Psoas muscle (tissue), 8 donors: ENCODE results near the gene VENTX. TPM values are rescaled to one million over a fixed set of nuclear protein-coding genes. Genes with fewer than 3 reads are reported as not detected.

Source experiments
- ATAC-seq, 4 donors: fragments of 200-7000 bp; cut with Tn5 transposase; one replicate each; pipeline ENCODE4 v1.9.1; 2020; ENCODE audit warnings: moderate library complexity in 3 of 4, mild to moderate bottlenecking in 2 of 4
- DNase-seq, 2 donors: peaks; one replicate each; pipeline ENCODE4 v3.0.0-alpha.2; 2020
- H3K27ac ChIP-seq: fragments of 200-600 bp; one replicate; pipeline ENCODE4 v1.8.0; 2022
- H3K27me3 ChIP-seq, 3 donors: fragments of 200-600 bp in 1 of 3; one replicate each; pipeline versions ENCODE4 v1.6.1 to v1.8.0; 2013 to 2022; ENCODE audit warnings: low read length in 2 of 3, mild to moderate bottlenecking in 2 of 3, moderate library complexity in 1 of 3; ENCODE audit not compliant: insufficient read depth in 3 of 3
- H3K36me3 ChIP-seq, 2 donors: fragments of 200-600 bp in 1 of 2; one replicate each; pipeline versions ENCODE4 v1.6.1 to v1.8.0; 2013 to 2022; ENCODE audit warnings: low read depth in 1 of 2, mild to moderate bottlenecking in 1 of 2, moderate library complexity in 1 of 2; ENCODE audit not compliant: insufficient read depth in 1 of 2
- H3K4me1 ChIP-seq: fragments of 200-600 bp; one replicate; pipeline ENCODE4 v1.8.0; 2022
- H3K4me3 ChIP-seq: fragments of 200-600 bp; one replicate; pipeline ENCODE4 v1.8.0; 2022; ENCODE audit warnings: mild to moderate bottlenecking
- H3K9me3 ChIP-seq: fragments of 200-600 bp; one replicate; pipeline ENCODE4 v1.8.0; 2022
- WGBS, 3 donors: extraction: QIAGEN DNeasy Blood & Tissue Kit; methylation state at CpG; one replicate each; pipeline versions ENCODE4 v1.1.6 to v1.1.7; 2013; 5-methylcytosine and 5-hydroxymethylcytosine counted together
- intact Hi-C, 2 donors: fragments of 100-400 bp; cut with DNase I; formaldehyde crosslinking; loops; one replicate each; pipeline versions ENCODE4 v1.11.0 to v1.14.2; 2022
- polyA plus RNA-seq, 3 donors: library from polyadenylated mRNA; stranded (reverse); fragments of 200-250 nt; gene quantifications; one replicate each; pipeline ENCODE4 v1.2.3, GENCODE V29; 2013
- total RNA-seq, 4 donors: library from RNA; stranded (reverse); fragmentation: NEBNext Ultra II Directional in 2 of 4; extraction: Animal tissue kit (Norgen Biotek cat#: 25700) in 2 of 4; gene quantifications; one replicate each; pipeline versions ENCODE4 v1.2.1 to v1.2.4, GENCODE V29; 2021 to 2023
- TF ChIP-seq, protein P1 (sequence below): fragments of 200-600 bp; IDR thresholded peaks from one replicate; pipeline ENCODE4 v1.8.0; 2022; ENCODE audit warnings: antibody characterized with exemption
- donor health status: healthy with polysubstance abuse.
- donor health status: DM: no; HTN: no; CAD: no; lungs with moderate emphysema.
- donor health status: Bipolar disorder and iron deficiency.
- donor health status: healthy.
- donor health status: DM: yes; HTN: yes; CAD: no.
- donor health status: DM: no; HTN: no; CAD: no.
- donor health status: DM: no; HTN: no; CAD: no.
- donor health status: DM: yes; HTN: yes; CAD: no.

VENTX gene
- total and polyA plus RNA-seq, 7 donors, result 0.03 to 0.34 (median 0.24) TPM

DNA sequence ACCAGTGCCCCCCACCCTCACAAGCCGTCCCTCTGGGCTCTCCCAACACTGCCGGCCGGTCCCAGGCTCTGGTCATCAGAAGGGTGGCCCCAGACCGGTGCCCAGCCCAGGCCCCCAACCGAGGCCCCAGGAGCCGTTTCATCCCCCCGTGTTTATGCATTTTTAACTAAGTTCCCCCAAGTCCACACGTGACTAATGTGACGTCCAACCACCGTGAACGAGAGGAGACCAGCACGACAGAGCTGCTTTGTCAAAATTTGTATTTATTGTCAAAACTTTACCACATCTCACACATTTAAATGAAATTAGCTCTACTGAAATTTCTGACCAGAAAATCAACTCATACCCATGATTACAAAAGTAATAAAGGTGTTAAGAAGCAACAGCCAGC, 8.6 kb downstream of the VENTX start:
- Histone ChIP-seq H3K27me3 (peaks cover 0 to 81% (median 33%) of the 10 kb centered on the region in 3 donors), H3K36me3 (no peaks in the 10 kb centered on the region), H3K27ac (no peak overlapping the region), H3K9me3 (no peaks in the 10 kb centered on the region), H3K4me1 (no peaks in the 10 kb centered on the region), H3K4me3 (no peak overlapping the region)
- 37 to 51% (median 39%) methylated on average over 12 of the region's 12 CpGs for WGBS, 3 donors
- intact Hi-C loops, result no loop called here
- DNase-seq (no peak), ATAC-seq (no peak)
- TF ChIP-seq, protein P1, sequence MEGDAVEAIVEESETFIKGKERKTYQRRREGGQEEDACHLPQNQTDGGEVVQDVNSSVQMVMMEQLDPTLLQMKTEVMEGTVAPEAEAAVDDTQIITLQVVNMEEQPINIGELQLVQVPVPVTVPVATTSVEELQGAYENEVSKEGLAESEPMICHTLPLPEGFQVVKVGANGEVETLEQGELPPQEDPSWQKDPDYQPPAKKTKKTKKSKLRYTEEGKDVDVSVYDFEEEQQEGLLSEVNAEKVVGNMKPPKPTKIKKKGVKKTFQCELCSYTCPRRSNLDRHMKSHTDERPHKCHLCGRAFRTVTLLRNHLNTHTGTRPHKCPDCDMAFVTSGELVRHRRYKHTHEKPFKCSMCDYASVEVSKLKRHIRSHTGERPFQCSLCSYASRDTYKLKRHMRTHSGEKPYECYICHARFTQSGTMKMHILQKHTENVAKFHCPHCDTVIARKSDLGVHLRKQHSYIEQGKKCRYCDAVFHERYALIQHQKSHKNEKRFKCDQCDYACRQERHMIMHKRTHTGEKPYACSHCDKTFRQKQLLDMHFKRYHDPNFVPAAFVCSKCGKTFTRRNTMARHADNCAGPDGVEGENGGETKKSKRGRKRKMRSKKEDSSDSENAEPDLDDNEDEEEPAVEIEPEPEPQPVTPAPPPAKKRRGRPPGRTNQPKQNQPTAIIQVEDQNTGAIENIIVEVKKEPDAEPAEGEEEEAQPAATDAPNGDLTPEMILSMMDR, result no peak

DNA sequence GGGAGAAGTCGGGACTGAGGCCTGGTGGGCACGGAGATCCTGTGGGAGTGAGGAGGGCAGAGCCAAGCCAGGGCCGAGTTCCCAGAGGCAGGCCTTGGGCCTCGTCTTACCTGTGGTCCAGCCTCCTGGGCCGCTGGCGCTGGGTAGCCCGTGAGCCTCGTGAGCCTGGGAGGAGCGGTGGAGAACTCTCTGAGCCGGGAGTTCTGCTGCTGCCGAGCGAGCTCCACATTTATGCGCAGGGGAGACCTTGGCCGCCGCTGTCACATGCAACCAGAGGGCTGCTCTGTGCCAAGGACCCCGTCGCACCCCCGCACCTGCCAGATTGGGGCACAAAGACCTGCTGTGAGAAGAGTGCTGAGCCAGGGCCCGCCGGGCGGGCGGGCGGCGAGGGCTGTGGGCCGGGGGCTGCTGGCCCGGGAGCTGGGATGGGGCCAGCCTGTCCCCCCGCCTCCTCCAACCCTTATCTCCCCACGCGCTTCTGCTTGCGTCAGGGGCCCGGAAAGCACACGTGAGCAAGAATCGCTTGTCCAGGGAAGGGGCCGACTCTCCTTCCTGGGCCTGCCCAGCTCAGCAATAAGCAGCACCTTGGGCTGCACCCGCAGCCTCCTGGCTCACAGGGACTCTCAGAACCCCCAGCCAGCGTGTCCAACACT, 10.2 kb downstream of the VENTX start:
- WGBS, 3 donors, result 72 to 82% (median 76%) methylated on average over 30 to 36 of the region's 36 CpGs
- Histone ChIP-seq H3K4me3 (no peak overlapping the region), H3K27ac (no peak overlapping the region), H3K27me3 (peaks cover 0 to 69% (median 23%) of the 10 kb centered on the region in 3 donors), H3K36me3 (no peaks in the 10 kb centered on the region), H3K9me3 (no peaks in the 10 kb centered on the region), H3K4me1 (no peaks in the 10 kb centered on the region)
- no peak for DNase-seq
- intact Hi-C loops, result no loop called here
- TF ChIP-seq, protein P1, result no peak
- no peak for ATAC-seq

DNA sequence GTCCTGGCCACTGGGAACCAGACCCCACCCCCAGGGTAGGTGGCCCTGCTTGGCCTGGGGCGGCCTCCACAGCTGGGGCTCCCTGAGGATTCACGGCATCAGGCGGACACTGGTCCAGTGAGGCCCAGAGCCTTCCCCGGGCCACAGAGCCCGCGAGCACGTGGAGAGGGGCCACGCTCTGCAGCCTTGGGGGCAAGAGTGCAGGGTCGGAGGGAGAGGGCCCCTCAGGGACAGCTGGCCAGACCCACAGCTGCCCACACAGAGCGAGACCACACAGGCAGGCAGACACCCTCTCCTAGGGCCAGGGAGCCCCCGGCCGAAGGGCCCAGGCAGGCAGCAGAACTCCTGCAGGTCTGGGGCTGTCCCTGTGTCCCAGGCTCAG, 10.7 kb downstream of the VENTX start:
- Histone ChIP-seq H3K4me3 (no peak overlapping the region), H3K27me3 (peaks cover 0 to 64% (median 21%) of the 10 kb centered on the region in 3 donors), H3K4me1 (no peaks in the 10 kb centered on the region), H3K9me3 (no peaks in the 10 kb centered on the region), H3K36me3 (no peaks in the 10 kb centered on the region), H3K27ac (no peak overlapping the region)
- TF ChIP-seq, protein P1, result no peak
- WGBS, 3 donors, result 75 to 80% (median 76%) methylated on average over 12 of the region's 12 CpGs
- no peak for ATAC-seq
- no peak for DNase-seq
- intact Hi-C loops, result no loop called here

DNA sequence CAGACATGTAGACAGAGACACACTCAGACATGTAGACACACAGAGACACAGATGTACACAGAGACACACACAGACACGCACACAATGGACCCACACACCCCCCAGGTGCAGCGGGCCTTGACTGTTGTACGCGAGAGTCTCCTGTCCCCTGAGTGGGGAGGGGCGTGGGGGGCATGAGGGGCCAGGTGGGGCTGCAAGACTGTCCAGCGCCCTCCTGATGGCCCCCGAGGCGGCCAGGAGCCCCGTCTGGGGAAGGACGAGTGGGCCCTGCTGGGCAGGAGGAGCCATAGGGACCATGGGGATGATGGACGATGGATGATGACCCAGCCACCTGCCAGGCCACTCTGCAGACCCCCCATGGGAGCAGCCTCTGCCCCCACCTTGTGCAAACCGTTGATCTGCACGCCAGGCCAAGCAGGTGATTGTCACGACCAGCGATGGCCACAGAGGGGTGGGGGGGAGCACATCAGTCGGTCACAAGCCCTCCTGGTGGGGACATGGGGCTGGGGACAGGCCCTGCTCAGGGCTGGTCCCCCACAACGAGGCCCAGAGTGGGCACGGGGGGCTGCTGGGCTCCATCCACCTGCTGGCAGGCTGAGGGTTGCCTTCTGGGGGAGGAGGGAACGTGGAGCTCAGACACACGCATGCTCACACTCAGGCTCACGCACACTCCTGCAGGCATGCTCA, 11.6 kb downstream of the VENTX start:
- Histone ChIP-seq H3K9me3 (no peaks in the 10 kb centered on the region), H3K4me1 (no peaks in the 10 kb centered on the region), H3K4me3 (no peak overlapping the region), H3K27me3 (peaks cover 0 to 55% (median 18%) of the 10 kb centered on the region in 3 donors), H3K27ac (no peak overlapping the region), H3K36me3 (no peaks in the 10 kb centered on the region)
- TF ChIP-seq, protein P1, result no peak
- WGBS, 3 donors, result 58 to 60% (median 60%) methylated on average over 20 to 21 of the region's 21 CpGs
- ATAC-seq (no peak), DNase-seq (no peak)
- intact Hi-C loops, result no loop called here
